Measurements from ENCODE around the gene S100A9.

Gene S100A9

DNA sequence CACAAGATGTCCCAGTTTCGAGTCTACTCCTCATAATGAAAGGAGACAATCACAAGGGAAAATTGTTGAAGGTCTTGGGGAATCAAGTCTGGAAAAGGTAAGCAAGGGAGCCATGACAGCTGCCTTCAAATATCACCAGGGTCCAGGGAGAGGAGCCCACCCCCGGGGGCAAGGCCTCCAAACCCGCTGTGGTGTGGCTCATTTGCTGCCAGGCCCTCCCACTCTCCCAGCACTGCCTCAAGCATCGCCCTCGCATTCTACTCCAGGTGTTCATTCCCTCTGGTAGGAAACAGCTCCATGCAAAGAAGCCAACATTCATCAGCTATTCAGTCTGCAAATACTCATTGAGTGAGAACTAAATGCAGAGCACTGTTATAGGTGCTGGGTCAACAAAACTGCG lies 8.6 kb downstream of the S100A9 start:
- no peak overlapping the region for H3K9ac ChIP-seq (ENCODE audit: low read length)
- H3K4me1 ChIP-seq (ENCODE audit: control insufficient read depth, insufficient read depth, low read length) = no peaks in the 10 kb centered on the region
- H3K4me3 ChIP-seq (ENCODE audit: low read length) = no peak overlapping the region
- H3K36me3 ChIP-seq (ENCODE audit: control insufficient read depth, insufficient read depth, low read length) = no peaks in the 10 kb centered on the region
- H3K9me3 ChIP-seq (ENCODE audit: control insufficient read depth, low read length) = no peaks in the 10 kb centered on the region
- peaks cover 5% of the 10 kb centered on the region for H3K27me3 ChIP-seq (ENCODE audit: control insufficient read depth, insufficient read depth, low read length)

DNA sequence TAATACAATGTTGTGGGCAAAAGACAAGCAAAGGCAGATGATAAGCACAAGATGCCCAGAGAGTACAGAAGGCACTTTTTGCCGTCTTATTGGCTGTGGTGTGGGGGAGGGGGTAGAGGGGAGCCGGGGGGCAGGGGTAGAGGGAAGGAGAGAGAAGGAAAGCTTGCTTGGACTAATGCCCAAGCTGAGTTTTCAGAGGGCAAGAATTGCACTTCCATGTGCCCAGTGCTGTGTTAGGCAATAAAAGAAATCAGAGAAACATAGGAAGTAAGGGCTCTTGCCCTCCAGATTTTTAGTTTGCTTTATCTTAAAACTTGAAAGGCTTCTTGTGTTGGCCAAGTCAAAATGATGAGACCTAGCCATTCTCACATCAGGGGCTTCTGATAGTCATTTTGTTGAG lies 9.4 kb downstream of the S100A9 start:
- Histone ChIP-seq H3K9ac (ENCODE audit: low read length) (no peak overlapping the region), H3K36me3 (ENCODE audit: control insufficient read depth, insufficient read depth, low read length) (no peaks in the 10 kb centered on the region), H3K27me3 (ENCODE audit: control insufficient read depth, insufficient read depth, low read length) (peaks cover 5% of the 10 kb centered on the region), H3K4me3 (ENCODE audit: low read length) (no peak overlapping the region), H3K9me3 (ENCODE audit: control insufficient read depth, low read length) (no peaks in the 10 kb centered on the region), H3K4me1 (ENCODE audit: control insufficient read depth, insufficient read depth, low read length) (no peaks in the 10 kb centered on the region)

DNA sequence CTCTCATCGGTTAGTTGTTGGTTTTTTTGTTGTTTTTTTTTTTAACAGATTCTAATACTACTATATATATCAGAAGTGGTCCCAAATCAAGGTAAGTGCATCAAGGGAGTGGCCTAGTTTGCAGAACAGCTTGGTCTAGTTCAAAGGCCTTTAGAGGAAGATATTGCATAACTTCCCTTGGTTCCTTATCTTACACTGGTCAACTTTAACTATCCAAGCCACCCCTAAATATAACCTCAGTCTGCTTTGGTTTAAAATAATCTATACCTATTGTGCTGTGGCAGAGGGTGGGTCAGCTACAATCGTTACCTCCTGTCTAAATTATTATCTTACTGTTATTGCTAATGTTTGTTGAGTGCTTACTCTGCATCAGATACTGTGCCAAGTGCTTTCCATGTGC lies 10.8 kb downstream of the S100A9 start:
- Histone ChIP-seq H3K9ac (ENCODE audit: low read length) (no peak overlapping the region), H3K9me3 (ENCODE audit: control insufficient read depth, low read length) (no peaks in the 10 kb centered on the region)

DNA sequence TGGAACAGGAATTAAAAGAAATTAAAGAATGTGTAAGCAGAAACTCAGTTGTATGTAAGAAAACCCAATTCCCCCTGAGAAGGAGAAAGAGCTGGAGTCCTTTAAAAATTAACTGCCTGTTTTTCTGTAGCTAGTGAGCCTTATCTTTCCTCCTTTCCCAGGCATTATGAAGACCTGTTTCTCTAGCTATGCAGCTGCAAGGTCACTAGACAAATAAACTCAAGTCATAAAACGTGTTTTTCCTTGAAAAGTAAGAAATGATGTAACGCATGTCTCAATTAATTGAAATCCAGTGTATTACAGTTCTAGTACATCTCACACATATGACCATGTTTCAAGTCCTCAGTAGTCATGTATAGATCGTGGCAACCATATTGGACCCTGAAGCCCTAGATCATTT lies 12.5 kb downstream of the S100A9 start:
- Histone ChIP-seq H3K9me3 (ENCODE audit: control insufficient read depth, low read length) (no peaks in the 10 kb centered on the region), H3K4me3 (ENCODE audit: low read length) (no peak overlapping the region), H3K27me3 (ENCODE audit: control insufficient read depth, insufficient read depth, low read length) (peaks cover 5% of the 10 kb centered on the region), H3K36me3 (ENCODE audit: control insufficient read depth, insufficient read depth, low read length) (no peaks in the 10 kb centered on the region), H3K4me1 (ENCODE audit: control insufficient read depth, insufficient read depth, low read length) (no peaks in the 10 kb centered on the region), H3K9ac (ENCODE audit: low read length) (no peak overlapping the region)

More for the DNA sequence above, 10.8 kb downstream of the S100A9 start:
- peaks cover 5% of the 10 kb centered on the region for H3K27me3 ChIP-seq (ENCODE audit: control insufficient read depth, insufficient read depth, low read length)
- no peak overlapping the region for H3K4me3 ChIP-seq (ENCODE audit: low read length)
- H3K4me1 ChIP-seq (ENCODE audit: control insufficient read depth, insufficient read depth, low read length) = no peaks in the 10 kb centered on the region
- H3K36me3 ChIP-seq (ENCODE audit: control insufficient read depth, insufficient read depth, low read length) = no peaks in the 10 kb centered on the region

DNA sequence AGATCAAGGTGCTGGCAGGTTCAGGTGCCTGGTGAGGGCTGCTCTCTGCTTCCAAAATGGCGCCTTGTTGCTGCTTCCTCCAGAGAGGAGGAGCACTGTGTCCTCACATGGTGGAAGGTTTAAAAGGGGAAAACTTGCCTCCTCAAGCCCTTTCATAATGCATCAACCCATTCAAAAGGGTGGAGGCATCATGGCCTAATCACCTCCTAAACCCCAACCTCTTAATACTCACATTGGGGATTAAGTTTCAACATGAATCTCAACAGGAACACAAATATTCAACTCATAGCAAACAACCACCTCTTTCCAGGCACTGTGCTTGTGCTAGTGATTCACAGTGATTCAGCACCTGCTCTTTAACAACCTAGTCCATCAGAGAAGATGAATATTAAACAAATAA lies 13.6 kb downstream of the S100A9 start:
- H3K9me3 ChIP-seq (ENCODE audit: control insufficient read depth, low read length) = no peaks in the 10 kb centered on the region
- H3K36me3 ChIP-seq (ENCODE audit: control insufficient read depth, insufficient read depth, low read length) = no peaks in the 10 kb centered on the region
- H3K9ac ChIP-seq (ENCODE audit: low read length) = no peak overlapping the region
- no peaks in the 10 kb centered on the region for H3K27me3 ChIP-seq (ENCODE audit: control insufficient read depth, insufficient read depth, low read length)
- H3K4me1 ChIP-seq (ENCODE audit: control insufficient read depth, insufficient read depth, low read length) = no peaks in the 10 kb centered on the region
- no peak overlapping the region for H3K4me3 ChIP-seq (ENCODE audit: low read length)

DNA sequence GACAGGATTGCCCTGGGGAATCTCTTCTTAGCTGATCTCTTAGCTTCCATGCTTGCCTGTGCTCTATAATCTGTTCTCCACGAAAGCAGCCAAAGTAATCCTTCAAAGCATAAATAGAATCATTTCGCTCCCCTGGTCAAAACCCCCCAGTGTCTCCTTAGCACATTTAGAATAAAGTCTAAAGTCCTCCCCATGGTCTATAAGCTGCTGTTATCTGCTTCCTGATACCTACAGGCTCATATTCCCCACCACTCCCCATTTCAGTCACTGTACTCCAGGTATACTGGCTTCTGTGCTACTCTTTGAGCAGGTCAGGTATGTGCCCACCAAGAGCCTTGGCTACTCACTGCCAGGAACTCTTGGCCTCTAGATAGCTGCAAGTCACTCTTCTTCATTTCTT lies 14.9 kb downstream of the S100A9 start:
- no peak overlapping the region for H3K9ac ChIP-seq (ENCODE audit: low read length)
- H3K4me3 ChIP-seq (ENCODE audit: low read length) = no peak overlapping the region
- H3K9me3 ChIP-seq (ENCODE audit: control insufficient read depth, low read length) = no peaks in the 10 kb centered on the region
- H3K36me3 ChIP-seq (ENCODE audit: control insufficient read depth, insufficient read depth, low read length) = no peaks in the 10 kb centered on the region
- H3K4me1 ChIP-seq (ENCODE audit: control insufficient read depth, insufficient read depth, low read length) = no peaks in the 10 kb centered on the region
- H3K27me3 ChIP-seq (ENCODE audit: control insufficient read depth, insufficient read depth, low read length) = no peaks in the 10 kb centered on the region

DNA sequence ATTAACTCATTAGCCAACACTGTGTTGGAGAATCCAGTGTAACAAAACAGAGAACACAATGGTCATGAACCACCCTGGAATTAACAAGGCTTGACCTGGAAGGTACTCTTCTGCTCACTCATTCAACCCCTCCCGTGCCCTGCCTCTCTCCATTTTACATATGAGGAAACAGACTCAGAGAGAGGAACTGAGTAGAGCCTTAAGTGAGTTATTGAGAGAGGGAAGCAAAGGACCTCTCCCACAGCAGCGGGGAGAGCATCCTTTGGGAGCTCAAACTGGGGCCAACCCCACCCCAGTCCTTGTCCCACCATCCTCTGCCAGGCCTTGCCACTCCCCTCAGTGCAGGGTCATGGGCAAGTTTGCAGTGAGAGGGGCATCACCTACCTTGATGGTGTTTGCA lies 16.4 kb downstream of the S100A9 start:
- H3K27me3 ChIP-seq (ENCODE audit: control insufficient read depth, insufficient read depth, low read length) = no peaks in the 10 kb centered on the region
- H3K9ac ChIP-seq (ENCODE audit: low read length) = no peak overlapping the region
- no peaks in the 10 kb centered on the region for H3K9me3 ChIP-seq (ENCODE audit: control insufficient read depth, low read length)
- no peaks in the 10 kb centered on the region for H3K36me3 ChIP-seq (ENCODE audit: control insufficient read depth, insufficient read depth, low read length)
- no peaks in the 10 kb centered on the region for H3K4me1 ChIP-seq (ENCODE audit: control insufficient read depth, insufficient read depth, low read length)
- H3K4me3 ChIP-seq (ENCODE audit: low read length) = no peak overlapping the region

DNA sequence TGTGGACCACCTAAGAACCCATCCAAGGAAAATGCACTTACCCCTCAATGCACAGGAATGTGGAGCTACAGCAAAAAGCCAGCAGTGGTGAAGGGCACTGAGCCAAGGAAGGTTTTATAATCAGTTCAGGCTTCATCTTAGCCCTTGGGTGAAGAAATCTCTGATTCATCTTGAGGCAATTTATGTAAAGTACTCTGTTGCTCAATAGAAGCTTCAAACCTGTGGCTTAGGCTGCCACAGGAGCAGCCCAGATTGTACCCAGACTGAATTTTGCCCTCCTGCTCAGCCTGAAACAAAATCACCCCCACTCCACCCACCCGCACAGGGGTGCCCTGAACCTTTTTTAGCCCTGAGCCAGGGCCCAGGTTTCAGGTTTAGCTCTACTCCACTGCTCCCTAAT lies 17.9 kb downstream of the S100A9 start, which contains the start of gene S100A12:
Gene S100A12 (minus strand): TSS at position 111 of the 400 bp plus-strand sequence. CDS start 1,029 bp downstream, outside the sequence.
- no peaks in the 10 kb centered on the region for H3K4me1 ChIP-seq (ENCODE audit: control insufficient read depth, insufficient read depth, low read length)
- H3K27me3 ChIP-seq (ENCODE audit: control insufficient read depth, insufficient read depth, low read length) = no peaks in the 10 kb centered on the region
- H3K9me3 ChIP-seq (ENCODE audit: control insufficient read depth, low read length) = no peaks in the 10 kb centered on the region
- H3K4me3 ChIP-seq (ENCODE audit: low read length) = no peak within 1 kb of the TSS
- H3K36me3 ChIP-seq (ENCODE audit: control insufficient read depth, insufficient read depth, low read length) = no peaks in the 10 kb centered on the region
- H3K9ac ChIP-seq (ENCODE audit: low read length) = no peak within 1 kb of the TSS

DNA sequence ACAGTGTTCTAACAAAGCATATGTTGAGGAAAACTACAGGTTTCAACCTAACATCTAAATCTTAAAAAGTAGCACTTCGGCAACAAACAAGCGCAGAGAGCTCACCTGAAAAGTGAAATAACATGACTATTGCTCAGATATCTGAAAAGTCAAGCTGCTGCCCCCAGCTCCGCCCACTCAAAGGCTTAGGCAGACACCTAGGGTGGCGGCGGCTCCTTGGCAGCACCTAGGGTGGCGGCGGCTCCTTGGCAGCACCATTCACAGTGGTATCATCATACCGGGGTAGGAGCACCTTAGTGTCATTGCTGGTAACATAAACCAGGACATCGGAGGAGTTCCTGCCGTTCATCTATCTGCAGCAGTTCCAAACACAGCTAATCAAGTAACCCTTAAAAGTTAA lies 21.9 kb downstream of the S100A9 start:
- H3K4me3 ChIP-seq (ENCODE audit: low read length) = no peak overlapping the region
- no peaks in the 10 kb centered on the region for H3K9me3 ChIP-seq (ENCODE audit: control insufficient read depth, low read length)
- no peaks in the 10 kb centered on the region for H3K36me3 ChIP-seq (ENCODE audit: control insufficient read depth, insufficient read depth, low read length)
- no peaks in the 10 kb centered on the region for H3K4me1 ChIP-seq (ENCODE audit: control insufficient read depth, insufficient read depth, low read length)
- no peaks in the 10 kb centered on the region for H3K27me3 ChIP-seq (ENCODE audit: control insufficient read depth, insufficient read depth, low read length)
- no peak overlapping the region for H3K9ac ChIP-seq (ENCODE audit: low read length)

DNA sequence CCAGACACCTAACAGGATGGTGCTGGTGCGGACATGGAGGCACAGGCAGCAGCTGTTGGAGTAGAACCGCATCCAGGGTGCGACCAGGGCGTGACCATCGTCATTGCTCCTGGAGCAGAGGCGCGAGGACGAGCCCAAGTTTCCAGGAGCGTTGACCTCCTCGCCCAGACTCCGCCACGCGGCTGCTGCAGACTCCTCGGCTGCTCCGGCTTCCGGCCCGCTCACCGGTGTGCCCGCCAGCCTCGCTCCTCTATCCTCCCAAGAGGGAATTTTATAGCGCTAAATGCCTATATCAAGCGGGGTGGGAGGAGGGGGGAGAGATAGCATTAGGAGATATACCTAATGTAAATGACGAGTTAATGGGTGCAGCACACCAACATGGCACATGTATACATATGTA lies 23.1 kb downstream of the S100A9 start:
- Histone ChIP-seq H3K36me3 (ENCODE audit: control insufficient read depth, insufficient read depth, low read length) (no peaks in the 10 kb centered on the region), H3K4me3 (ENCODE audit: low read length) (no peak overlapping the region), H3K9me3 (ENCODE audit: control insufficient read depth, low read length) (no peaks in the 10 kb centered on the region), H3K9ac (ENCODE audit: low read length) (no peak overlapping the region), H3K27me3 (ENCODE audit: control insufficient read depth, insufficient read depth, low read length) (no peaks in the 10 kb centered on the region), H3K4me1 (ENCODE audit: control insufficient read depth, insufficient read depth, low read length) (no peaks in the 10 kb centered on the region)

DNA sequence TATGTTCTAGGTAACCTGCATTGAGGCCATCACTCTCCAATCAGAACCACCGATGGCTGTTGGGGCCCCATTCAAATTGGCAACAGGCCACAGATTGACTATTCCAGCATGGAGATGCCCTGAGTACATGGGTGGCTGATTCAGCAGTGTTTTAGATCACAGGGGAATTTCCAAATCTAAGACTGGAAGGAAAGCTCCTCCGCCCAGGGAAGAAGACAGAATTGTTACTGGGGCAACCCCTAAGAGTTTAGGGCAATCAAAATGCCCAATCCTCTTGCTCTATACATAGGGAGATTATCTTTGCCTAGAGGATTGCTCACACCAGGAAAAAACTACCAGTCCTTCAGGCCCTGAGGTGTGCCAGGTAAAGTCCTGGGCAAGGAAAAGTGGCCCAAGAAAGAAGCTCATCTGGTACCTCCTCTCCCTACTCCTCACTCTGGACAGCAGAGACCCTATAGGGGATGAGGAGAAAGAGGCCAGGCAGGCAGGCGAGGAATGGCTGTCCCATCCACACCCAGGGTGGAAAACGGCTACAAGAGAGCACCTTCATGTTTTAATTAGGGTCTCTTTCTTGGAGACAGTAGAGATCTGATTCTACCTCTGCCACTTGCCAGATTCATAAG lies 27.4 kb downstream of the S100A9 start:
- no peak overlapping the region for H3K4me3 ChIP-seq (ENCODE audit: low read length)
- H3K9me3 ChIP-seq (ENCODE audit: control insufficient read depth, low read length) = no peaks in the 10 kb centered on the region
- H3K27me3 ChIP-seq (ENCODE audit: control insufficient read depth, insufficient read depth, low read length) = no peaks in the 10 kb centered on the region
- no peaks in the 10 kb centered on the region for H3K36me3 ChIP-seq (ENCODE audit: control insufficient read depth, insufficient read depth, low read length)
- H3K9ac ChIP-seq (ENCODE audit: low read length) = no peak overlapping the region
- no peaks in the 10 kb centered on the region for H3K4me1 ChIP-seq (ENCODE audit: control insufficient read depth, insufficient read depth, low read length)

DNA sequence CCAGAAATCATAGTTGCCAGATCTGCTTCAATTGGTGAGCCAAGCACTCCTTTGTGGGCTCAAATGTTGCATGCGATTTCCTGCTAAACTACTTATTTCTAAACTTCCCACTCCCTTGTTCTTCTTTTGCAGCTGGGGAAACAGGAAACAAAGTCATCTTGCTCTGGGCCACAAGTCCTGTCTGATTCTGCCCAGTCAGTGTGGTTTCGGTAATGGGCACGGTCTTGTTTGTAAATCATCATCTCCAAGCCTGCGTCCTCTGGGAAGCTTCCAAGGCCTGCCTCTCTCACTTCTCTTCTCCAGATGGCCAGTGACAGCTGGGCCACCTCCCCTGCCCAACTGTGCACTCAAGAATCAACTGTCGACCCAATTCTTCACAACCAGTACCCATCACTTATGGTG lies 28.8 kb downstream of the S100A9 start:
- no peaks in the 10 kb centered on the region for H3K4me1 ChIP-seq (ENCODE audit: control insufficient read depth, insufficient read depth, low read length)
- H3K9me3 ChIP-seq (ENCODE audit: control insufficient read depth, low read length) = no peaks in the 10 kb centered on the region
- H3K9ac ChIP-seq (ENCODE audit: low read length) = no peak overlapping the region
- no peak overlapping the region for H3K4me3 ChIP-seq (ENCODE audit: low read length)
- H3K36me3 ChIP-seq (ENCODE audit: control insufficient read depth, insufficient read depth, low read length) = no peaks in the 10 kb centered on the region
- no peaks in the 10 kb centered on the region for H3K27me3 ChIP-seq (ENCODE audit: control insufficient read depth, insufficient read depth, low read length)

DNA sequence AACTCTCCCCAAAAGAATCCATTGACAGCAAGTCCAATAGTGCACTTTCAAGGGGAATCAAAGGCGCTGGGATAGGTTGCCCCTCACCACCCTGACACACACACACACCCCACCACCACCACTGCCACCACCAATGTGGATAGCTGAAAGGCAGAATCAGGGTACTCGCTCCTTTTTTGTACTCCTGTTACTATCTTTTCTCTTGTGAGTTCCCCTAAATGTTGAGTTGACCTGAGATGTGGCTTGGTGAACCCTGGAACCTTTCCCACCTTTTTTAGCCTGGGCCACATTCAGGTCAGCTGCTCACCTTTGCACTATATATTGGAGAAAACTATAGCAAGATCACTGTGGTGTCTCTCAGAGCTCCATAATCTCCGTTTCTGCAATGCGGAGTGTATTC lies 29.3 kb downstream of the S100A9 start:
- H3K9me3 ChIP-seq (ENCODE audit: control insufficient read depth, low read length) = no peaks in the 10 kb centered on the region
- no peak overlapping the region for H3K9ac ChIP-seq (ENCODE audit: low read length)
- no peaks in the 10 kb centered on the region for H3K36me3 ChIP-seq (ENCODE audit: control insufficient read depth, insufficient read depth, low read length)
- no peaks in the 10 kb centered on the region for H3K4me1 ChIP-seq (ENCODE audit: control insufficient read depth, insufficient read depth, low read length)
- no peak overlapping the region for H3K4me3 ChIP-seq (ENCODE audit: low read length)
- no peaks in the 10 kb centered on the region for H3K27me3 ChIP-seq (ENCODE audit: control insufficient read depth, insufficient read depth, low read length)

Measured in mucosa of stomach (tissue), 1 donor.